PC-3 (cell line): ENCODE data around the gene SPIN4. TPM values are rescaled to one million over a fixed set of nuclear protein-coding genes. Genes with fewer than 3 reads are reported as not detected.

ENCODE experiments used
- ATAC-seq: fragments of 200-7000 bp; cut with Tn5 transposase; 2 replicates; pipeline ENCODE4 v1.9.1; 2020; ENCODE audit warnings: mild to moderate bottlenecking, moderate library complexity
- BruUV-seq: library from RNA; stranded (reverse); fragments of 400-500 nt; replicated peaks from 2 replicates; lab custom pipeline; 2021; lab: Mats Ljungman, UMichigan
- CTCF ChIA-PET: fragments of 300-600 bp; sonication (Branson Sonifier 250); formaldehyde crosslinking; loops from one replicate; lab custom pipeline; 2022; ENCODE audit warnings: antibody characterized with exemption; lab: Charles Lee
- POLR2A ChIA-PET: fragments of 300-600 bp; sonication (Branson Sonifier 250); formaldehyde crosslinking; loops from one replicate; lab custom pipeline; 2022; ENCODE audit warnings: antibody characterized with exemption; ENCODE audit not compliant: unreplicated experiment; lab: Charles Lee
- DNase-seq: peaks from one replicate; pipeline ENCODE4 v3.0.0-alpha.2; 2015
- H2AFZ ChIP-seq: fragments of 300-600 bp; sonication (generic); 2 replicates; pipeline ENCODE4 v1.6.0; 2016; ENCODE audit warnings: antibody characterized with exemption, low read length
- H3F3A ChIP-seq: fragments of 300-600 bp; sonication (generic); one replicate; pipeline ENCODE4 v1.6.0; 2017; ENCODE audit warnings: antibody characterized with exemption, low read length, control low read depth, mild to moderate bottlenecking; ENCODE audit not compliant: unreplicated experiment
- H3K27ac ChIP-seq: fragments of 300-600 bp; sonication (generic); 2 replicates; pipeline ENCODE4 v1.5.1; 2016; ENCODE audit warnings: mild to moderate bottlenecking, low read length
- H3K27me3 ChIP-seq: fragments of 300-600 bp; sonication (generic); 2 replicates; pipeline ENCODE4 v1.6.1; 2016; ENCODE audit warnings: low read length, mixed read lengths
- H3K36me3 ChIP-seq: fragments of 300-600 bp; sonication (generic); 2 replicates; pipeline ENCODE4 v1.6.1; 2016; ENCODE audit warnings: low read depth, mixed run types, low read length, mixed read lengths
- H3K4me1 ChIP-seq: fragments of 300-600 bp; sonication (generic); 2 replicates; pipeline ENCODE4 v1.5.1; 2016; ENCODE audit warnings: low read length; ENCODE audit not compliant: insufficient read depth
- H3K4me2 ChIP-seq: fragments of 300-600 bp; sonication (generic); 2 replicates; pipeline ENCODE4 v1.6.0; 2016; ENCODE audit warnings: low read length
- H3K4me3 ChIP-seq: fragments of 300-600 bp; sonication (generic); 2 replicates; pipeline ENCODE4 v1.5.1; 2016; ENCODE audit warnings: mild to moderate bottlenecking, low read length, mixed read lengths
- H3K79me2 ChIP-seq: fragments of 300-600 bp; sonication (generic); 2 replicates; pipeline ENCODE4 v1.6.1; 2017; ENCODE audit warnings: low read length, mixed read lengths
- H3K9ac ChIP-seq: fragments of 300-600 bp; sonication (generic); 2 replicates; pipeline ENCODE4 v1.6.0; 2016; ENCODE audit warnings: mild to moderate bottlenecking, low read length
- H3K9me2 ChIP-seq: fragments of 300-600 bp; sonication (generic); replicated peaks from 2 replicates; pipeline ENCODE4 v1.6.1; 2016; ENCODE audit warnings: mixed run types, low read length, mixed read lengths
- H3K9me3 ChIP-seq: fragments of 300-600 bp; sonication (generic); 2 replicates; pipeline ENCODE4 v1.6.1; 2016; ENCODE audit warnings: low read length, mixed read lengths
- H4K20me1 ChIP-seq: fragments of 300-600 bp; sonication (generic); 2 replicates; pipeline ENCODE4 v1.6.1; 2016; ENCODE audit warnings: low read length, mixed read lengths
- CTCF ChIP-seq: fragments of 300-600 bp; sonication (generic); conservative IDR thresholded peaks from 2 replicates; pipeline ENCODE4 v1.5.1; 2017; ENCODE audit warnings: antibody characterized with exemption, low read depth, mild to moderate bottlenecking, low read length
- EZH2 ChIP-seq: fragments of 300-600 bp; sonication (generic); IDR thresholded peaks from one replicate; pipeline ENCODE4 v1.6.1; 2017; ENCODE audit warnings: antibody characterized with exemption, mild to moderate bottlenecking, low read length; ENCODE audit not compliant: unreplicated experiment
- EZH2phosphoT487 ChIP-seq: fragments of 300-600 bp; sonication (generic); IDR thresholded peaks from 2 replicates; pipeline ENCODE4 v1.6.1; 2018; ENCODE audit warnings: mild to moderate bottlenecking, antibody characterized with exemption, low read length, borderline replicate concordance
- intact Hi-C: fragments of 100-400 bp; cut with micrococcal nuclease; formaldehyde crosslinking; loops from 2 replicates; pipeline ENCODE4 v1.9.0; 2023
- total RNA-seq: library from RNA; depleted of rRNA; stranded (reverse); fragments of >200 nt; gene quantifications from 2 replicates; pipeline ENCODE4 v1.2.3, GENCODE V29; 2014

Gene SPIN4
- total RNA-seq, 1 experiment from 2014 or later, result 12.1 TPM

GRCh38 chrX:63327788-63328187, 23.3 kb downstream of the SPIN4 start:
- Histone ChIP-seq H3F3A (no peaks in the 10 kb centered on the region), H3K9ac (no peak overlapping the region), H3K27ac (no peak overlapping the region), H4K20me1 (no peaks in the 10 kb centered on the region), H3K27me3 (no peaks in the 10 kb centered on the region), H3K4me1 (0 out of 2 replicates have a peak, but pooled peaks cover 9% of the 10 kb centered on the region), H3K9me3 (no peaks in the 10 kb centered on the region), H3K36me3 (peaks cover 2% of the 10 kb centered on the region; the same call in 1 of the 2 replicates), H3K9me2 (no peaks in the 10 kb centered on the region), H2AFZ (no peak overlapping the region), H3K4me3 (no peak overlapping the region), H3K4me2 (no peak overlapping the region), H3K79me2 (no peaks in the 10 kb centered on the region)
- ChIA-PET POLR2A (no interaction called here), CTCF (no interaction called here)
- no peak for TF ChIP-seq EZH2phosphoT487
- no peak for TF ChIP-seq EZH2
- TF ChIP-seq CTCF, result no peak
- ATAC-seq (peak; percentile 46; the same call in 1 of the 2 replicates), DNase-seq (no peak)
- BruUV-seq, result no TSS peak
- intact Hi-C loops, result no loop called here

GRCh38 chrX:63299596-63299995, 51.5 kb downstream of the SPIN4 start:
- no peaks in the 10 kb centered on the region for H3K9me3 ChIP-seq
- intact Hi-C loops, result no loop called here
- no peaks in the 10 kb centered on the region for H4K20me1 ChIP-seq
- no peaks in the 10 kb centered on the region for H3K27me3 ChIP-seq
- no TSS peak for BruUV-seq
- H3K4me2 ChIP-seq, result no peak overlapping the region
- DNase-seq, result no peak
- ChIA-PET POLR2A (no interaction called here), CTCF (no interaction called here)
- H3K36me3 ChIP-seq, result no peaks in the 10 kb centered on the region
- ATAC-seq, result no peak
- no peaks in the 10 kb centered on the region for H3K4me1 ChIP-seq
- no peak overlapping the region for H3K9ac ChIP-seq
- H2AFZ ChIP-seq, result no peak overlapping the region
- H3K4me3 ChIP-seq, result no peak overlapping the region
- H3K79me2 ChIP-seq, result no peaks in the 10 kb centered on the region
- no peak overlapping the region for H3K27ac ChIP-seq
- TF ChIP-seq EZH2 (no peak), EZH2phosphoT487 (no peak), CTCF (no peak)
- no peaks in the 10 kb centered on the region for H3F3A ChIP-seq
- H3K9me2 ChIP-seq, result no peaks in the 10 kb centered on the region
